ENCODE results near the gene CHAC2. TPM values are rescaled to one million over a fixed set of nuclear protein-coding genes. Genes with fewer than 3 reads are reported as not detected.
"Not testable (repeated sequence)": the region's sequence is repeated elsewhere in the genome, so short reads cannot be mapped to it uniquely, and the experiment has no call there.

The CHAC2 gene
- total RNA-seq, 1 donor, result 3.3 TPM

DNA sequence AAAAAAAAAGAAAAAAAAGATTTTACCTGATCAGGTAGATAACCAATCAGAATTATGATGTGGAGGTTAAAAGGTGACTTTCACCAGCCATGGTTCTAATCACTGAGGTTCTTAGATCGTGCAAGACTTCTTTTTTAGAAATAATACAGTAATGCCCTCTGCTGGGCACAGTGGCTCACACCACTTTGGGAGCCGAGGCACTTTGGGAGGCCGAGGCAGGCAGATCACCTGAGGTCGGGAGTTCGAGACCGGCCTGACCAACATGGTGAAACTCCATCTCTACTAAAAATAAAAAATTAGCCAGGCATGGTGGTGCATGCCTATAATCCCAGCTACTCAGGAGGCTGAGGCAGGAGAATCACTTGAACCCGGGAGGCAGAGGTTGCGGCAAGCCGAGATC is 56.0 kb downstream of the CHAC2 start:
- DNase-seq (ENCODE audit: insufficient read length, low spot score, missing footprints); H3K4me2 ChIP-seq (ENCODE audit: insufficient read depth, low read length); H3K9me3 ChIP-seq (ENCODE audit: low read depth, low read length); H3K4me1 ChIP-seq (ENCODE audit: insufficient read depth, low read length); H3K4me3 ChIP-seq (ENCODE audit: insufficient read depth, low read length); H3K79me2 ChIP-seq (ENCODE audit: insufficient read depth, low read length); H3K27me3 ChIP-seq (ENCODE audit: insufficient read depth, low read length); H2AFZ ChIP-seq (ENCODE audit: low read length); H3K27ac ChIP-seq (ENCODE audit: low read depth, low read length); H4K20me1 ChIP-seq (ENCODE audit: insufficient read depth, low read length): not testable (repeated sequence)
- TF ChIP-seq, protein P1, sequence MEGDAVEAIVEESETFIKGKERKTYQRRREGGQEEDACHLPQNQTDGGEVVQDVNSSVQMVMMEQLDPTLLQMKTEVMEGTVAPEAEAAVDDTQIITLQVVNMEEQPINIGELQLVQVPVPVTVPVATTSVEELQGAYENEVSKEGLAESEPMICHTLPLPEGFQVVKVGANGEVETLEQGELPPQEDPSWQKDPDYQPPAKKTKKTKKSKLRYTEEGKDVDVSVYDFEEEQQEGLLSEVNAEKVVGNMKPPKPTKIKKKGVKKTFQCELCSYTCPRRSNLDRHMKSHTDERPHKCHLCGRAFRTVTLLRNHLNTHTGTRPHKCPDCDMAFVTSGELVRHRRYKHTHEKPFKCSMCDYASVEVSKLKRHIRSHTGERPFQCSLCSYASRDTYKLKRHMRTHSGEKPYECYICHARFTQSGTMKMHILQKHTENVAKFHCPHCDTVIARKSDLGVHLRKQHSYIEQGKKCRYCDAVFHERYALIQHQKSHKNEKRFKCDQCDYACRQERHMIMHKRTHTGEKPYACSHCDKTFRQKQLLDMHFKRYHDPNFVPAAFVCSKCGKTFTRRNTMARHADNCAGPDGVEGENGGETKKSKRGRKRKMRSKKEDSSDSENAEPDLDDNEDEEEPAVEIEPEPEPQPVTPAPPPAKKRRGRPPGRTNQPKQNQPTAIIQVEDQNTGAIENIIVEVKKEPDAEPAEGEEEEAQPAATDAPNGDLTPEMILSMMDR (IDR thresholded peaks at IDR 0.05; ENCODE audit: extremely low read depth, low read depth, low read length), result peak; percentile 14
- peaks cover 20% of the 10 kb centered on the region for H3K36me3 ChIP-seq (ENCODE audit: insufficient read depth, low read length)

Other genes starting within 250 kb of the CHAC2 start
- 21.4 and 23.9 TPM in 2 replicates for gene ASB3, start 19.1 kb downstream of the CHAC2 start, total RNA-seq
- gene ERLEC1, start 19.2 kb downstream of the CHAC2 start, total RNA-seq, result 95.2 and 114 TPM in 2 replicates
- gene GPR75, start 92.2 kb downstream of the CHAC2 start, total RNA-seq, result 1.8 and 2.2 TPM in 2 replicates
- gene PSME4, start 203.2 kb downstream of the CHAC2 start, total RNA-seq, result 58.0 and 61.9 TPM in 2 replicates